Activated naive CD8-positive, alpha-beta T cell treated with anti-CD3 and anti-CD28 coated beads, Interleukin-2, amount 10 ng/mL, durations not matched to agents 7 days and 5 days (primary cell): ENCODE measurements around the gene DAZL. TPM values are rescaled to one million over a fixed set of nuclear protein-coding genes. Genes with fewer than 3 reads are reported as not detected.

Experiments
- ATAC-seq: fragments of 150-1000 bp; cut with Tn5 transposase; one replicate; pipeline ENCODE4 v1.10.0; 2021; ENCODE audit warnings: low read depth, moderate library complexity
- POLR2A ChIA-PET: fragments of 350-600 bp; sonication (Branson Sonifier 250); formaldehyde crosslinking; loops from one replicate; lab custom pipeline; 2021; ENCODE audit warnings: antibody characterized with exemption; lab: Charles Lee
- DNase-seq: peaks from one replicate; pipeline ENCODE4 v3.0.0; 2021
- H3K27ac Mint-ChIP-seq: one replicate; pipeline ENCODE4 v1.8.0; 2022; ENCODE audit warnings: mild to moderate bottlenecking, mixed read lengths
- H3K27me3 Mint-ChIP-seq: one replicate; pipeline ENCODE4 v1.8.0; 2022; ENCODE audit warnings: mild to moderate bottlenecking, moderate library complexity, mixed read lengths
- H3K36me3 Mint-ChIP-seq: one replicate; pipeline ENCODE4 v1.8.0; 2021; ENCODE audit warnings: mild to moderate bottlenecking, mixed read lengths
- H3K4me1 Mint-ChIP-seq: one replicate; pipeline ENCODE4 v1.8.0; 2021; ENCODE audit warnings: mixed read lengths
- H3K4me3 Mint-ChIP-seq: one replicate; pipeline ENCODE4 v1.8.0; 2022; ENCODE audit warnings: mild to moderate bottlenecking, moderate library complexity, mixed read lengths
- H3K9me3 Mint-ChIP-seq: one replicate; pipeline ENCODE4 v1.8.0; 2021; ENCODE audit warnings: mixed read lengths
- total RNA-seq, 2 experiments: library from RNA; stranded (reverse); gene quantifications; one replicate each; pipeline ENCODE4 v1.2.3, GENCODE V29; 2021

DAZL gene
- total RNA-seq, 2 experiments from 2014 or later, result not detected

DNA sequence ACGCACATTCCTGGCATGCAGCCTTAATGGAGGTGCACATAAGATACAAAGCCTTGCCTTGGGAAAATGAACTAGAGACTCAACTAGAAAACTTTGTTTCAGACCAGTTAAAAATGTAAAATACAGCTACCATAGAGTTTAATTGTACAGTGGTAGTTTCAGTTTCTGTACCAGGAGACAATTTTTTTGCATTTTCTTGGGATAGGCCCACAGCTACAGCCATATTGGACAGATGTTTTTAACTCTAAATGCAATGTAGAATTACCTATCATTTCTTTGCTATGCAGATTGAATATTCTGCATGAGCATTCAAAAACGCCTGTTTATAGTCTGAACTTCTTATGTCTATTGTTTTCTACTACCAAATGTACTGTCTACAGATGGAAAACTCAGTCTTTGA lies 20.3 kb downstream of the DAZL start:
- Mint-ChIP-seq H3K27me3 (peaks cover 3% of the 10 kb centered on the region), H3K36me3 (peaks cover 4% of the 10 kb centered on the region), H3K4me1 (peaks cover 10% of the 10 kb centered on the region), H3K27ac (no peak overlapping the region), H3K4me3 (no peak overlapping the region), H3K9me3 (peaks cover 2% of the 10 kb centered on the region)
- DNase-seq (no peak), ATAC-seq (no peak)
- POLR2A ChIA-PET, result no interaction called here

- H3K36me3 Mint-ChIP-seq, result peaks cover 4% of the 10 kb centered on the region
- H3K27me3 Mint-ChIP-seq, result peaks cover 8% of the 10 kb centered on the region
- POLR2A ChIA-PET, result no interaction called here
- peaks cover 7% of the 10 kb centered on the region for H3K4me1 Mint-ChIP-seq
- H3K9me3 Mint-ChIP-seq, result peaks cover 2% of the 10 kb centered on the region
- no peak overlapping the region for H3K4me3 Mint-ChIP-seq
- ATAC-seq (no peak), DNase-seq (no peak)
- no peak overlapping the region for H3K27ac Mint-ChIP-seq
Measured at GRCh38 chr3:16583551-16583950, 21.7 kb downstream of the DAZL start.

DNA sequence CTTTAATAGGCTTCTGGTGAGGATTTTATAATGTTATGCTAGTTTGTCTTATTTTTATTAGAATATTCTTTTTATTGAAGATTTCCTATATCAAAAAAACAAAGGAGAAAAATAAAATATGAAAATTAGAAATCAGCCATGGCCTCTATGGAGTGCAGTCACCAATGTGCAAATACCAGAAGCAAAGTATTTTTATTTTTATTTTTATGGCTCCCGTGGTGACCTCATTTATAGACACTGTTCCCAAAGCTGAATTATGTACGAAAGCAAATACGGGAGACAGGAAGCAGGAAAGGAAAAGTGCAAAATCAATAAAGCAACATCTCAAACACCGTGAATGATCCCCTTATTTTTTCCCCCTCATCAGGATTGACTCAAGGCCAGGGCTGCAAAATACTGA lies 35.1 kb downstream of the DAZL start:
- H3K4me3 Mint-ChIP-seq, result no peak overlapping the region
- POLR2A ChIA-PET, result no interaction called here
- H3K27ac Mint-ChIP-seq, result no peak overlapping the region
- DNase-seq (no peak), ATAC-seq (no peak)
- no peaks in the 10 kb centered on the region for H3K36me3 Mint-ChIP-seq
- no peaks in the 10 kb centered on the region for H3K4me1 Mint-ChIP-seq
- peaks cover 3% of the 10 kb centered on the region for H3K9me3 Mint-ChIP-seq
- peaks cover 16% of the 10 kb centered on the region for H3K27me3 Mint-ChIP-seq

GRCh38 chr3:16568532-16568931 lies 36.7 kb downstream of the DAZL start:
- H3K4me3 Mint-ChIP-seq, result no peak overlapping the region
- DNase-seq, result no peak
- peaks cover 16% of the 10 kb centered on the region for H3K27me3 Mint-ChIP-seq
- H3K9me3 Mint-ChIP-seq, result peaks cover 3% of the 10 kb centered on the region
- no peak overlapping the region for H3K27ac Mint-ChIP-seq
- POLR2A ChIA-PET, result no interaction called here
- no peaks in the 10 kb centered on the region for H3K36me3 Mint-ChIP-seq
- H3K4me1 Mint-ChIP-seq, result no peaks in the 10 kb centered on the region
- ATAC-seq, result no peak

DNA sequence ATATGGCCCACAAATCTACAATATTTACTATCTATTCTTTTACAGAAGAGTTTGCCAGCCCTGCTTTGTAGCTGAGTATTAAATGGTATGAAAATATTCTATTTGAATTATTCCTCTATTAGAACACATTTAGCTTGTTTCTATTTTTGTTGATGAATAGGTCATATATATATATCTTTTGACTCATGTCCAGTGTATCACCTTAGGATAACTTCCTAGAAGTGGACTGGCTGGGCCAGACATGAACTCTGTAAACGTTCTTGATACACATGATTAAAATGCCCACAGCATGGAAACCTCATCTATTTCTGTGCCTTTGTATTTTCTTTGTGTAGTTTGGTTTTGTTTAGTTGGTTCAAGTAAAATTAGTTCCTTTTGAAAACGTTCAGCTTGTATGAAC lies 37.1 kb downstream of the DAZL start:
- DNase-seq (no peak), ATAC-seq (no peak)
- POLR2A ChIA-PET, result no interaction called here
- Mint-ChIP-seq H3K9me3 (peaks cover 3% of the 10 kb centered on the region), H3K36me3 (no peaks in the 10 kb centered on the region), H3K4me1 (no peaks in the 10 kb centered on the region), H3K27me3 (peaks cover 14% of the 10 kb centered on the region), H3K27ac (no peak overlapping the region), H3K4me3 (no peak overlapping the region)

- Mint-ChIP-seq H3K4me3 (no peak overlapping the region), H3K9me3 (no peaks in the 10 kb centered on the region), H3K36me3 (peaks cover 2% of the 10 kb centered on the region), H3K4me1 (no peaks in the 10 kb centered on the region), H3K27me3 (peaks cover 9% of the 10 kb centered on the region), H3K27ac (no peak overlapping the region)
- POLR2A ChIA-PET, result no interaction called here
- ATAC-seq (no peak), DNase-seq (no peak)
Measured at GRCh38 chr3:16559653-16560365, 45.4 kb downstream of the DAZL start.

DNA sequence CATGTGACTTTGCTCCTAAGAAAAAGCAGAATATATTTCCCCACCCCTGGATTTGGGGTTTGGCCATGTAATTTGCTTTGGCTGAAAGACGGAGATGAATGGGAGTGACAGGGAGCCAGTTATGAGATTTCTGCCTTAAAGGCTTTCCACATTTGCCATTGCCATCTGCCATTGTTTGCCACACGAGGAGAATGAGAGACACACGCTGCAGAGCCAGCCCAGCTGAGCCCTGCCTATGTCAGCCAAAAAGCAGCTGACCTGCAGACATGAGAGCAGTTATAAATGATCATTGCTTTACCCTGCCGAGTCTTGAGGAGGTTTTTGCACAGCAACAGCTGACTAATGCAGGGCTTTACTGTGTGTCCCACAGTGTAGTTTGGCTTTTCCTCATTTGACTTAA lies 51.1 kb downstream of the DAZL start:
- DNase-seq (no peak), ATAC-seq (no peak)
- Mint-ChIP-seq H3K27ac (no peak overlapping the region), H3K36me3 (no peaks in the 10 kb centered on the region), H3K27me3 (peaks cover 10% of the 10 kb centered on the region), H3K9me3 (no peaks in the 10 kb centered on the region), H3K4me1 (peaks cover 9% of the 10 kb centered on the region), H3K4me3 (no peak overlapping the region)
- POLR2A ChIA-PET, result no interaction called here

DNA sequence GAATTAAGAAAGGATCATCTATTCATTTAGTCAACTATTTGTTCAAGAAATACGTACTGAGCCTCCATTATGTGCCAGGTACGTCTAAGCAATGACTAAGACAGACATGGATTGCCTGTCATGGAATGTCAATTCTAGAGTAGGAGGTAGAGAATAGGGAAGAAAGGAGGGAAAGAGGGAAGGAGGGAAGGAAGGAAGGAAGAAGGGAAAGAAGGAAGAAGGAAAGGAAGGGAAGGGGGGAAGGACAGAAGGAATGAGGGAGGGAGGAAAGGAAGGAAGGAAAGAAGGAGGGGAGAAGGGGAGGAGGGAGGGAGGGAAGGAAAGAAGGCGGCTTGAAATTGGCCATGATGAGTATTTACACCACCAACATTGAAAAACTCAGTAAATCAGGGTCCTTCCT lies 52.5 kb downstream of the DAZL start:
- Mint-ChIP-seq H3K9me3 (no peaks in the 10 kb centered on the region), H3K36me3 (no peaks in the 10 kb centered on the region), H3K4me3 (no peak overlapping the region), H3K27me3 (peaks cover 8% of the 10 kb centered on the region), H3K27ac (no peak overlapping the region), H3K4me1 (peaks cover 11% of the 10 kb centered on the region)
- DNase-seq (no peak), ATAC-seq (no peak)
- POLR2A ChIA-PET, result no interaction called here

DNA sequence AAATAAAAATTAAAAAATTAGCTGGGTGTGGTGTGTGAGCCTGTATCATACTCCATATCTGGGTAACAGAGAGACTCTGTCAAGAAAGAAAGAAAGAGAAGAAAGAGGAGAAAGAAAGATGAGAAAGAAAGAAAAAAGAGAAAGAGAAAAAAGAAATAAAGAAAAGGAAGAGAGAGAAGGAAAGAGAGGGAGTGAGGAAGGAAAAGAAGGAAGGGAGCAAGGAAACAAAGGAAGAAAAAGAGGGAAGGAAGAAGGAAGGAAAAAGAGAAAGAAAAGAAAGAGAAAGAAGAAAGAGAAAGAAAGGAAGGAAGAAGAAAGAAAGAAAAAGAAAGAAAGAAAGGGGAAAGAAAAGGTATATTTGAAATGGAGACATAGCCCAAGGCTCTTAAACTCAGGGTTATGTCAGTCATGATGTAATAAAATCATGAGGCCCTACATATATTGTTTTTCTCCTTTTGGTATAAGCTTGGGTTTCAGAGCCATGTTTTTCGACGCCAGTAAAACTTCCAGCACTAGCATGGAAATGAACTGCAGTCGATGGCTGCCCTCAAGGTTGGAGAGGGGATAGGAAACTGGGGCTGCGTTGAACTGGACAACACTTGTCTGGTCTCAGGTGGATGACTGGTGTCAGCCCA lies 53.8 kb downstream of the DAZL start:
- no peak overlapping the region for H3K4me3 Mint-ChIP-seq
- H3K9me3 Mint-ChIP-seq, result no peaks in the 10 kb centered on the region

GRCh38 chr3:16550676-16551341 lies 54.4 kb downstream of the DAZL start:
- Mint-ChIP-seq H3K27me3 (peaks cover 7% of the 10 kb centered on the region), H3K4me3 (no peak overlapping the region), H3K36me3 (no peaks in the 10 kb centered on the region), H3K27ac (peak overlapping the region; percentile 77), H3K4me1 (peaks cover 11% of the 10 kb centered on the region), H3K9me3 (no peaks in the 10 kb centered on the region)
- DNase-seq, result peak; percentile 54
- POLR2A ChIA-PET, result no interaction called here
- ATAC-seq, result peak; percentile 100

More for the DNA sequence above, 53.8 kb downstream of the DAZL start:
- H3K36me3 Mint-ChIP-seq, result no peaks in the 10 kb centered on the region
- peak overlapping the region; percentile 77 for H3K27ac Mint-ChIP-seq
- H3K4me1 Mint-ChIP-seq, result peaks cover 11% of the 10 kb centered on the region
- POLR2A ChIA-PET, result no interaction called here
- H3K27me3 Mint-ChIP-seq, result peaks cover 8% of the 10 kb centered on the region
- DNase-seq (no peak), ATAC-seq (no peak)

GRCh38 chr3:16550305-16550675 lies 54.9 kb downstream of the DAZL start:
- Mint-ChIP-seq H3K27me3 (peaks cover 6% of the 10 kb centered on the region), H3K9me3 (no peaks in the 10 kb centered on the region), H3K4me1 (peaks cover 12% of the 10 kb centered on the region), H3K36me3 (no peaks in the 10 kb centered on the region), H3K4me3 (no peak overlapping the region), H3K27ac (no peak overlapping the region)
- POLR2A ChIA-PET, result no interaction called here
- ATAC-seq (no peak), DNase-seq (no peak)

DNA sequence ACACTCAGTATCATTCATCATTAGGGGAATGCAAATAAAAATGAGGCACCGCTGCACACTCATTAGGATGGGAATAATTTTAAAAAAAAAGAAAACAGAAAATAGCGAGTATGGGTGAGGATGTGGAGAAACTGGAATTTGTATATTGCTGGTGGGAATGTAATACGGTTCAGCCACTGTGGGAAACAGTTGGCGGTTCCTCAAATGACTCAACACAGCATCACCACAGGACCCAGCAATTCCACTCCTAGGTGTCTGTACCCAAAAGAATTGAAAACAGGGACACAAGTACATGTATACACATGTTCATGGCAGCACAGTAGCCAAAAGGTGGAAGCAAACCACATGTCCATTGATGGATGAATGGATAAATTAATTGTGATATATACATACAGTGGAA lies 56.5 kb downstream of the DAZL start:
- POLR2A ChIA-PET, result no interaction called here
- no peak for ATAC-seq
- no peak overlapping the region for H3K27ac Mint-ChIP-seq
- no peaks in the 10 kb centered on the region for H3K9me3 Mint-ChIP-seq
- no peak for DNase-seq
- peaks cover 6% of the 10 kb centered on the region for H3K27me3 Mint-ChIP-seq
- no peaks in the 10 kb centered on the region for H3K36me3 Mint-ChIP-seq
- peaks cover 16% of the 10 kb centered on the region for H3K4me1 Mint-ChIP-seq
- H3K4me3 Mint-ChIP-seq, result no peak overlapping the region

GRCh38 chr3:16547561-16548357 lies 57.5 kb downstream of the DAZL start:
- ATAC-seq, result no peak
- Mint-ChIP-seq H3K4me1 (peaks cover 16% of the 10 kb centered on the region), H3K4me3 (no peak overlapping the region), H3K27ac (no peak overlapping the region), H3K9me3 (no peaks in the 10 kb centered on the region), H3K27me3 (peaks cover 4% of the 10 kb centered on the region), H3K36me3 (no peaks in the 10 kb centered on the region)
- no peak for DNase-seq
- POLR2A ChIA-PET, result no interaction called here
